ENCODE results near the gene SLC12A1. TPM values are rescaled to one million over a fixed set of nuclear protein-coding genes. Genes with fewer than 3 reads are reported as not detected.

SLC12A1 gene
- total RNA-seq, 2 experiments from 2014 or later, result not detected

DNA sequence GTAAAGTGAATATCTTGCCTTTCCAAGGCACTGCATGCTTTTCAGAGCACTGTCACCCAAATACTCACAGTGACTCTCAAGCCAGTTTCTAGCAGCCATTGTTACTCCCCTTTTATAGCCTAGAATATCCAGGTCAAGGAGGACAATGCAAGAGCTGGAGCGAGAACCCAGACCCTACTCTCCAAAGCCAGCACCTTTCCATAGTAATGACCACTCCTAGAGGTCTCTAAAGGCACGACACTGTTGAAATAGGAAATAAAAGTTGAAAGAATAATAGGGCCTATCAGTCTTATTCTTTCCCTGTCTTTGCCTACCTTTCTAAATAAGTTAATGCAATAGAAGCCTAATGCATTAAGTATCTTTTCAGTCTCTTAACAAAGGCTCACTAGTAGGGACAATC is 91.6 kb downstream of the SLC12A1 start:
- Histone ChIP-seq H3K4me1 (ENCODE audit: insufficient read depth, low read length, poor library complexity, severe bottlenecking) (no peaks in the 10 kb centered on the region), H3K4me3 (ENCODE audit: low read depth, low read length, poor library complexity, severe bottlenecking) (no peak overlapping the region), H4K20me1 (ENCODE audit: insufficient read depth, low read length) (no peaks in the 10 kb centered on the region), H3K9me2 (ENCODE audit: insufficient read depth, low read length) (no peaks in the 10 kb centered on the region), H3K9me3 (ENCODE audit: low read length) (no peaks in the 10 kb centered on the region), H3K36me3 (ENCODE audit: insufficient read depth, low read length) (no peaks in the 10 kb centered on the region), H3K79me2 (ENCODE audit: insufficient read depth, low read depth, low read length) (no peaks in the 10 kb centered on the region), H3K4me2 (ENCODE audit: low read length) (no peak overlapping the region), H2AFZ (ENCODE audit: low read length) (no peak overlapping the region), H3K27ac (ENCODE audit: low read depth, low read length, poor library complexity, severe bottlenecking) (no peak overlapping the region)
- BruUV-seq (replicated peaks), result no TSS peak
- ChIA-PET POLR2A (no interaction called here), CTCF (ENCODE audit: unreplicated experiment) (no interaction called here)
- intact Hi-C loops (cut with micrococcal nuclease; ENCODE audit: unreplicated experiment), result no loop called here
- DNase-seq (ENCODE audit: low spot score), result no peak
- no peak for TF ChIP-seq EZH2phosphoT487 (IDR thresholded peaks at IDR 0.05; ENCODE audit: borderline replicate concordance, low read depth, low read length)
- TF ChIP-seq, protein P1, sequence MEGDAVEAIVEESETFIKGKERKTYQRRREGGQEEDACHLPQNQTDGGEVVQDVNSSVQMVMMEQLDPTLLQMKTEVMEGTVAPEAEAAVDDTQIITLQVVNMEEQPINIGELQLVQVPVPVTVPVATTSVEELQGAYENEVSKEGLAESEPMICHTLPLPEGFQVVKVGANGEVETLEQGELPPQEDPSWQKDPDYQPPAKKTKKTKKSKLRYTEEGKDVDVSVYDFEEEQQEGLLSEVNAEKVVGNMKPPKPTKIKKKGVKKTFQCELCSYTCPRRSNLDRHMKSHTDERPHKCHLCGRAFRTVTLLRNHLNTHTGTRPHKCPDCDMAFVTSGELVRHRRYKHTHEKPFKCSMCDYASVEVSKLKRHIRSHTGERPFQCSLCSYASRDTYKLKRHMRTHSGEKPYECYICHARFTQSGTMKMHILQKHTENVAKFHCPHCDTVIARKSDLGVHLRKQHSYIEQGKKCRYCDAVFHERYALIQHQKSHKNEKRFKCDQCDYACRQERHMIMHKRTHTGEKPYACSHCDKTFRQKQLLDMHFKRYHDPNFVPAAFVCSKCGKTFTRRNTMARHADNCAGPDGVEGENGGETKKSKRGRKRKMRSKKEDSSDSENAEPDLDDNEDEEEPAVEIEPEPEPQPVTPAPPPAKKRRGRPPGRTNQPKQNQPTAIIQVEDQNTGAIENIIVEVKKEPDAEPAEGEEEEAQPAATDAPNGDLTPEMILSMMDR (conservative IDR thresholded peaks at IDR 0.05; ENCODE audit: low read length), result no peak

DNA sequence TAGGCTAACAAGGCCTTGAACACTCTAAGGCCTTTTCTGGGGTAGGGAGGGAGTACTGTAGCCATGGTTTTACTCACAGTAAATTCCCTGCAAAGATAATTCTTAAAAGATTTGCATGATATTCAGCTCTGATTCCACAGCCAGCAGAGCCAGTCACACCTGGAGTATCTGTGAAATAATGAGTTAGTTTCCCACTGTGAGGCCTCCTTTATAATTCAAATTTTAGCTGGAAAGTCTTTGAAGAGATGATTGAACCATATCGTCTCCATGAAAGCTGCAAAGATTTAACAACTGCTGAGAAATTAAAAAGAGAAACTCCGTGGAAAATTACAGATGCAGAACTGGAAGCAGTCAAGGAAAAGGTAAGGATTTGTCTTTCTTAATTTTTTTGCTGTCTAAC is 92.8 kb downstream of the SLC12A1 start:
- H3K9me3 ChIP-seq (ENCODE audit: low read length), result no peaks in the 10 kb centered on the region
- no TSS peak for BruUV-seq (replicated peaks)
- no peak for DNase-seq (ENCODE audit: low spot score)
- no peak overlapping the region for H3K4me2 ChIP-seq (ENCODE audit: low read length)
- no peaks in the 10 kb centered on the region for H3K79me2 ChIP-seq (ENCODE audit: insufficient read depth, low read depth, low read length)
- H3K9me2 ChIP-seq (ENCODE audit: insufficient read depth, low read length), result no peaks in the 10 kb centered on the region
- no peaks in the 10 kb centered on the region for H4K20me1 ChIP-seq (ENCODE audit: insufficient read depth, low read length)
- ChIA-PET POLR2A (interaction anchor here (0.7 kb wide), 1 partner anchor 9 kb away, joined by 3 read pairs; no protein-coding TSS in a partner anchor), CTCF (ENCODE audit: unreplicated experiment) (no interaction called here)
- H3K36me3 ChIP-seq (ENCODE audit: insufficient read depth, low read length), result no peaks in the 10 kb centered on the region
- H3K4me3 ChIP-seq (ENCODE audit: low read depth, low read length, poor library complexity, severe bottlenecking), result no peak overlapping the region
- TF ChIP-seq, protein P1 (conservative IDR thresholded peaks at IDR 0.05; ENCODE audit: low read length), result no peak
- no peak for TF ChIP-seq EZH2phosphoT487 (IDR thresholded peaks at IDR 0.05; ENCODE audit: borderline replicate concordance, low read depth, low read length)
- H3K4me1 ChIP-seq (ENCODE audit: insufficient read depth, low read length, poor library complexity, severe bottlenecking), result no peaks in the 10 kb centered on the region
- no peak overlapping the region for H2AFZ ChIP-seq (ENCODE audit: low read length)
- intact Hi-C loops (cut with micrococcal nuclease; ENCODE audit: unreplicated experiment), result no loop called here
- H3K27ac ChIP-seq (ENCODE audit: low read depth, low read length, poor library complexity, severe bottlenecking), result no peak overlapping the region

DNA sequence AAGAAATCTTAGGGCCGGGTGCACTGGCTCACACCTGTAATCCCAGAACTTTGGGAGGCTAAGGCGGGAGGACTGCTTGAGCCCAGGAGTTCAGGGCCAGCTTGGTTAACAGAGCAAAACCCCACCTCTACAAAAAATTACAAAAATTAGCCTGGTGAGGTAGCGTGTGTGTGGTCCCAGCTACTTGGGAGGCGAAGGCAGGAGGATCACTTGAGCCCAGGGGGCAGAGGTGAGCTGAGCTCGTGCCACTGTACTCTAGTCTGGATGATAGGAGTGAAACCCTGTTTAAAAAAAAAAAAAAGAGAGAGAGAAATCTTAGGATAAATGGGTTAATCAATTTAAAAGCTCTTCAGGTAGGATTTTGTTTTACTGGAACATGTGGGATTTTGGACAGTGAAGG is 93.9 kb downstream of the SLC12A1 start:
- H3K9me2 ChIP-seq (ENCODE audit: insufficient read depth, low read length), result no peaks in the 10 kb centered on the region
- DNase-seq (ENCODE audit: low spot score), result no peak
- no peaks in the 10 kb centered on the region for H3K9me3 ChIP-seq (ENCODE audit: low read length)
- CTCF ChIA-PET (ENCODE audit: unreplicated experiment), result no interaction called here
- intact Hi-C loops (cut with micrococcal nuclease; ENCODE audit: unreplicated experiment), result no loop called here
- BruUV-seq (replicated peaks), result no TSS peak
- H2AFZ ChIP-seq (ENCODE audit: low read length), result no peak overlapping the region
- H3K36me3 ChIP-seq (ENCODE audit: insufficient read depth, low read length), result no peaks in the 10 kb centered on the region
- no peak overlapping the region for H3K27ac ChIP-seq (ENCODE audit: low read depth, low read length, poor library complexity, severe bottlenecking)
- no peaks in the 10 kb centered on the region for H4K20me1 ChIP-seq (ENCODE audit: insufficient read depth, low read length)
- H3K4me3 ChIP-seq (ENCODE audit: low read depth, low read length, poor library complexity, severe bottlenecking), result no peak overlapping the region
- H3K4me1 ChIP-seq (ENCODE audit: insufficient read depth, low read length, poor library complexity, severe bottlenecking), result no peaks in the 10 kb centered on the region
- H3K79me2 ChIP-seq (ENCODE audit: insufficient read depth, low read depth, low read length), result no peaks in the 10 kb centered on the region
- TF ChIP-seq, protein P1 (conservative IDR thresholded peaks at IDR 0.05; ENCODE audit: low read length), result 0 out of 2 replicates have a peak, but pooled peaks have one; percentile 17
- no peak for TF ChIP-seq EZH2phosphoT487 (IDR thresholded peaks at IDR 0.05; ENCODE audit: borderline replicate concordance, low read depth, low read length)
- POLR2A ChIA-PET, result no interaction called here
- no peak overlapping the region for H3K4me2 ChIP-seq (ENCODE audit: low read length)

Data from OCI-LY7 (cell line).